Fibroblast of mammary gland (primary cell): Measurements from ENCODE around the gene RPUSD1.

Source experiments
- DNase-seq: peaks from one replicate; pipeline ENCODE4 v3.0.0-alpha.2; 2010; ENCODE audit warnings: low read depth
- H3K4me3 ChIP-seq: 2 replicates; pipeline ENCODE4 v1.5.1; 2011; ENCODE audit warnings: low read depth, mild to moderate bottlenecking, low read length, moderate library complexity; ENCODE audit not compliant: control insufficient read depth
- CTCF ChIP-seq: conservative IDR thresholded peaks from 2 replicates; pipeline ENCODE4 v1.5.1; 2011; ENCODE audit warnings: low read depth, low read length, inconsistent platforms; ENCODE audit not compliant: control insufficient read depth, insufficient read depth

The RPUSD1 gene

GRCh38 chr16:794853-795466 is 6.8 kb upstream of the RPUSD1 start:
- DNase-seq: no peak
- no peak for TF ChIP-seq CTCF
- no peak overlapping the region for H3K4me3 ChIP-seq

GRCh38 chr16:794091-794822 is 6.1 kb upstream of the RPUSD1 start:
- no peak overlapping the region for H3K4me3 ChIP-seq
- TF ChIP-seq CTCF: no peak
- no peak for DNase-seq

GRCh38 chr16:793414-793813 is 5.2 kb upstream of the RPUSD1 start:
- TF ChIP-seq CTCF: no peak
- DNase-seq: no peak
- H3K4me3 ChIP-seq: no peak overlapping the region

GRCh38 chr16:792221-792995 is 4.2 kb upstream of the RPUSD1 start:
- no peak for DNase-seq
- no peak overlapping the region for H3K4me3 ChIP-seq
- no peak for TF ChIP-seq CTCF

GRCh38 chr16:791131-791530 is 3.0 kb upstream of the RPUSD1 start:
- no peak overlapping the region for H3K4me3 ChIP-seq
- no peak for DNase-seq
- no peak for TF ChIP-seq CTCF

- no peak for DNase-seq
- H3K4me3 ChIP-seq: no peak overlapping the region
- TF ChIP-seq CTCF: no peak
These were observed 1.9 kb upstream of the RPUSD1 start for GRCh38 chr16:790086-790485.
